SW 1271 (cell line): ENCODE data around the gene FCN3.

Experiments used
- DNase-seq, 2 experiments: peaks; one replicate each; lab custom pipeline; 2025; lab: John Stamatoyannopoulos, UW

The FCN3 gene

GRCh38 chr1:27358038-27358927 lies 16.3 kb downstream of the FCN3 start:
- no peak for DNase-seq

- DNase-seq: no peak
Measured at GRCh38 chr1:27357281-27358037, 17.2 kb downstream of the FCN3 start.

- no peak for DNase-seq
Measured at GRCh38 chr1:27356619-27357280, 17.9 kb downstream of the FCN3 start.

GRCh38 chr1:27356277-27356618 lies 18.4 kb downstream of the FCN3 start:
- no peak for DNase-seq

GRCh38 chr1:27355683-27356082 lies 18.9 kb downstream of the FCN3 start:
- no peak for DNase-seq

- no peak for DNase-seq
Measured at GRCh38 chr1:27353629-27354028, 21.0 kb downstream of the FCN3 start.

- DNase-seq: no peak
Measured at GRCh38 chr1:27353166-27353565, 21.5 kb downstream of the FCN3 start.

- no peak for DNase-seq
Measured at GRCh38 chr1:27351541-27352107, 23.0 kb downstream of the FCN3 start.

GRCh38 chr1:27350663-27351540 lies 23.7 kb downstream of the FCN3 start:
- DNase-seq: no peak

GRCh38 chr1:27349784-27350662 lies 24.6 kb downstream of the FCN3 start:
- DNase-seq: no peak

- DNase-seq: no peak
Measured at GRCh38 chr1:27348861-27349783, 25.5 kb downstream of the FCN3 start.

- DNase-seq: no peak
Measured at GRCh38 chr1:27346991-27347624, 27.5 kb downstream of the FCN3 start.

GRCh38 chr1:27346357-27346756 lies 28.3 kb downstream of the FCN3 start:
- no peak for DNase-seq

GRCh38 chr1:27345272-27345671 lies 29.4 kb downstream of the FCN3 start:
- DNase-seq: no peak

- DNase-seq: no peak
Measured at GRCh38 chr1:27343639-27344025, 31.0 kb downstream of the FCN3 start.

GRCh38 chr1:27342778-27343638 lies 31.6 kb downstream of the FCN3 start:
- no peak for DNase-seq

GRCh38 chr1:27342391-27342777 lies 32.2 kb downstream of the FCN3 start:
- DNase-seq: no peak
